ENCODE results near the gene DLL1.
A peak's percentile ranks its signal among the peaks of the same experiment; 100 is the strongest.
"Not testable (repeated sequence)": the region's sequence is repeated elsewhere in the genome, so short reads cannot be mapped to it uniquely, and the experiment has no call there.

The DLL1 gene

GRCh38 chr6:170290296-170291128, at the start of gene DLL1:
Gene DLL1, minus strand, starts transcription at chr6:170291078. Its CDS starts 939 bp downstream, at chr6:170290139.
- DNase-seq, result no peak

GRCh38 chr6:170335199-170335598, 44.3 kb upstream of the DLL1 start:
- not testable (repeated sequence) for DNase-seq

- no peak for DNase-seq
Observed at GRCh38 chr6:170329321-170329720, 38.4 kb upstream of the DLL1 start.

- no peak for DNase-seq
Observed at GRCh38 chr6:170317718-170318117, 26.8 kb upstream of the DLL1 start.

- DNase-seq, result no peak
Observed at GRCh38 chr6:170317076-170317475, 26.2 kb upstream of the DLL1 start.

GRCh38 chr6:170316071-170316470, 25.2 kb upstream of the DLL1 start:
- no peak for DNase-seq

GRCh38 chr6:170314983-170315382, 24.1 kb upstream of the DLL1 start:
- no peak for DNase-seq

GRCh38 chr6:170313716-170314295, 22.9 kb upstream of the DLL1 start:
- DNase-seq, result no peak

GRCh38 chr6:170312876-170313275, 22.0 kb upstream of the DLL1 start:
- no peak for DNase-seq

- DNase-seq, result no peak
Observed at GRCh38 chr6:170311696-170312095, 20.8 kb upstream of the DLL1 start.

- DNase-seq, result no peak
Observed at GRCh38 chr6:170308761-170309160, 17.9 kb upstream of the DLL1 start.

GRCh38 chr6:170307080-170307545, 16.2 kb upstream of the DLL1 start:
- DNase-seq, result no peak

GRCh38 chr6:170306324-170307079, 15.6 kb upstream of the DLL1 start, which contains the start of gene FAM120B:
Gene FAM120B, plus strand, starts transcription at chr6:170306758. Its CDS starts 10,633 bp downstream, at chr6:170317391.
- DNase-seq, result peak; percentile 95

- DNase-seq, result no peak
Observed at GRCh38 chr6:170305805-170306323, 15.0 kb upstream of the DLL1 start.

- DNase-seq, result no peak
Observed at GRCh38 chr6:170301184-170301583, 10.3 kb upstream of the DLL1 start.

GRCh38 chr6:170298688-170299087, 7.8 kb upstream of the DLL1 start:
- DNase-seq, result no peak

- DNase-seq, result no peak
Observed at GRCh38 chr6:170297576-170298330, 6.9 kb upstream of the DLL1 start.

- no peak for DNase-seq
Observed at GRCh38 chr6:170296746-170297575, 6.1 kb upstream of the DLL1 start.

- DNase-seq, result no peak
Observed at GRCh38 chr6:170296423-170296745, 5.5 kb upstream of the DLL1 start.

GRCh38 chr6:170295510-170296422, 4.9 kb upstream of the DLL1 start:
- no peak for DNase-seq
